Measurements from ENCODE around the gene DNAH8. TPM values are rescaled to one million over a fixed set of nuclear protein-coding genes. Genes with fewer than 3 reads are reported as not detected.

DNAH8 gene
- total RNA-seq, 1 experiment from 2014 or later, result not detected

DNA sequence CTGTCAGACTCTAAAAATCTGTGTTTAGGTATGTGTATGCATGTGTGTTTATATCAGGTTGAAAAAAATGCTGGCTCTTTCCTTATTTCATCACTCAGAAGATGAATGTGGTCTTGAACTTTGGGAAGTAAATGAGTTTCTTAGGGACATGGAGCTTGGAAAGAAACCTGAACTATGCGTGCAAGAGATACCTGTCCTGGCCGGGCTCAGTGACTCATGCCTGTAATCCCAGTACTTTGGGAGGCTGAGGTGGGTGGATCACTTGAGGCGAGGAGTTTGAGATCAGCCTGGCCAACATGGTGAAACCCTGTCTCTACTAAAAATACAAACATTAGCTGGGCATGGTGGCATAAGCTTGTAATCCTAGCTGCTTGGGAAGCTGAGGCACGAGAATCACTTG is 329.1 kb downstream of the DNAH8 start:
- Histone ChIP-seq H3K9me2 (ENCODE audit: insufficient read depth) (no peaks in the 10 kb centered on the region), H4K20me1 (ENCODE audit: insufficient read depth) (no peaks in the 10 kb centered on the region), H2AFZ (no peak overlapping the region), H3K4me2 (no peak overlapping the region), H3K79me2 (ENCODE audit: low read depth) (no peaks in the 10 kb centered on the region), H3K27me3 (ENCODE audit: insufficient read depth, low read depth) (peaks cover 93% of the 10 kb centered on the region), H3F3A (ENCODE audit: insufficient read depth, low read depth) (no peaks in the 10 kb centered on the region), H3K4me3 (no peak overlapping the region), H3K4me1 (replicated peaks; ENCODE audit: insufficient read depth) (no peaks in the 10 kb centered on the region), H3K36me3 (ENCODE audit: low read depth) (no peaks in the 10 kb centered on the region), H3K9me3 (ENCODE audit: insufficient read depth, low read depth) (no peaks in the 10 kb centered on the region), H3K27ac (no peak overlapping the region)
- POLR2A ChIA-PET (ENCODE audit: unreplicated experiment), result no interaction called here
- CTCF ChIA-PET, result no interaction called here
- TF ChIP-seq, protein P1, sequence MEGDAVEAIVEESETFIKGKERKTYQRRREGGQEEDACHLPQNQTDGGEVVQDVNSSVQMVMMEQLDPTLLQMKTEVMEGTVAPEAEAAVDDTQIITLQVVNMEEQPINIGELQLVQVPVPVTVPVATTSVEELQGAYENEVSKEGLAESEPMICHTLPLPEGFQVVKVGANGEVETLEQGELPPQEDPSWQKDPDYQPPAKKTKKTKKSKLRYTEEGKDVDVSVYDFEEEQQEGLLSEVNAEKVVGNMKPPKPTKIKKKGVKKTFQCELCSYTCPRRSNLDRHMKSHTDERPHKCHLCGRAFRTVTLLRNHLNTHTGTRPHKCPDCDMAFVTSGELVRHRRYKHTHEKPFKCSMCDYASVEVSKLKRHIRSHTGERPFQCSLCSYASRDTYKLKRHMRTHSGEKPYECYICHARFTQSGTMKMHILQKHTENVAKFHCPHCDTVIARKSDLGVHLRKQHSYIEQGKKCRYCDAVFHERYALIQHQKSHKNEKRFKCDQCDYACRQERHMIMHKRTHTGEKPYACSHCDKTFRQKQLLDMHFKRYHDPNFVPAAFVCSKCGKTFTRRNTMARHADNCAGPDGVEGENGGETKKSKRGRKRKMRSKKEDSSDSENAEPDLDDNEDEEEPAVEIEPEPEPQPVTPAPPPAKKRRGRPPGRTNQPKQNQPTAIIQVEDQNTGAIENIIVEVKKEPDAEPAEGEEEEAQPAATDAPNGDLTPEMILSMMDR (conservative IDR thresholded peaks at IDR 0.05), result no peak
- TF ChIP-seq EZH2 (IDR thresholded peaks at IDR 0.05; ENCODE audit: low read depth), result no peak
- no TSS peak for BruUV-seq (replicated peaks)
- no peak for DNase-seq
- intact Hi-C loops (cut with micrococcal nuclease; ENCODE audit: unreplicated experiment), result no loop called here

DNA sequence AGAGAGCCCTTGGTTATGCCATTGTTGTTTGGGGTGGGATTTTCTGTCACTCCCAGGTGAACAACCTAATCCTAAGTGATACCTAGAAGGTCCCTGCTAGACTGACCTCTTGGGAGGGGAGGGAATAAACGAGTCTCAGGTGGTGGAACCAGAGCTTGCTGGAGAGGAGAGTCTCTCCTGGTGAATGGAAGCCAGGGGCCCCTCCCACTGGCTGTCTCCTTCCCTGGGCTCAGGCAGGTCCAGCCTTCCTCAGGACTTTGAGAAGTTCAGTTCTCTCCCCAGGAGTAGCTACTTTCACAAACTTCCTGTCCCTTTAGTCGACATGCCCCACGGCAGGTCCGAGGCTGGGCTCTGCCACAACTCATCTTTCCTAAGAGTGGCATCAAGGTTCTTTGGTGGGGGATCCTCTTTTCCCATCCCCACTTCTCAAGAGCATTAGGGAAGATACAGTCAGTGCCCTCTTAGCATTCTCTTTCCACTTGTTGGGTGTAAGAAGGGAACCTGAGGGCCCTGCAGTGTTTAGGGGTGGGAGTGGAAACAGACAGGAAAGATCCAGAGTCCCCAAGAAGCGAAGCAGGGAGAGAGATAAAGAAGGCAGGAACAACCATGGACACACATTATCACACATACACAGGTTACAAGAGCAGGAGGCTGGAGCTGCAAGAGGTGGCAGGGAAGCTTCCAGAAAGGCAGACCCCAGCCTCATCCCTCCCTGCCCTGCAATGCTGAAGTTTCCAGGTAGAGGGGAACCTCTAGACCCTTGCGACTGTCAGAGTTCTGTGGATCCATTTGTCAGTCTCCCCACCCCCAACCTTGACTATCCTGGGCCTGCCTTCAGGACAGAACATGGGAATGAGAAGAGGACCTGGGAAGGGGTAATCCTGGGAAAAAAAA is 332.6 kb downstream of the DNAH8 start:
- no peaks in the 10 kb centered on the region for H3K79me2 ChIP-seq (ENCODE audit: low read depth)
- POLR2A ChIA-PET (ENCODE audit: unreplicated experiment), result no interaction called here

DNA sequence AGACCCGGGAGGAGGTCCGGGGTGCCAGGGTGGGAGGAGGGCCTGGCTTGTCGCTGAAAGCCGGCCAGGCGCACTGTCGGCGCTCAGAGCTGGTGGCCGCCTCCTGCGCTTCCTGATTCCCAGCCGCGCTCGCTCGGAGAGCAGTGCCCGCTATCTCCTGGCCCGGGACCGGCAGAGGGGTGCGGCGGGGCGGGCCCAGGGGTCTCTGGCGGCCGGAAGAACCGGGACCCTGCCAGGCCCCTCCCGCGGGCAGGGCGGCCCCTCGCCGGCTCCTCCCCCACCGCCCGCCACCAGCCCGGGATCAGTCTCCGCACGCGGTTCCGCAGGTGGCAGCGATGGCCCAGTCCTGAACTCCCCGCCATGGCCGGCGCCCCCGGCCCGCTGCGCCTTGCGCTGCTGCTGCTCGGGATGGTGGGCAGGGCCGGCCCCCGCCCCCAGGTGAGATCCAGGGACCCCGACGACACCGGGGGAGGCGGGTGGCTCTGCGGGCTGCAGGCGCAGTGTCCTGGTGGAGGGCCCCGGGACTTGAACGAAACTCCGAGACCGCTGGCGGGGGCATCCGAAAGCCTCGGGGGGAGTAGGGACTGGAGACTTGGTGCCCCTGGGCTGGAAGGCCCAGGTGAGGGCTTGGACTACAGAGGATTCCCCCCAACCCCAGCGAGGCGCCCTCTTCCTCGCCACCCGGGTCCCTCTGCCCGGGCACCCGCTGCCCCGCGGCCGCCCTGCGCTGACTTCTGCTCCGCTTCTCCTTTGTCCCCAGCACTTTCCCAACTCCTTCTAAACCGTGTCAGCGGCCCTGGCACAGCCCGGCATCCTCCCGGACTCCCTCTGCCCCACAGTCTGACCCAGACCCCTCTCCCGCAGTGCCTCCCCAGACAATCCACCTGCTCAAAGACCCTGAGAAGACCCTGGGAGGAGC is 333.6 kb downstream of the DNAH8 start, which contains the start of gene GLP1R:
Gene GLP1R, plus strand, starts transcription at position 301 of the 919 bp plus-strand sequence. Its CDS starts 60 bp downstream, at position 361.
- BruUV-seq (replicated peaks), result no TSS peak

More for the DNA sequence above, 332.6 kb downstream of the DNAH8 start:
- H3K9me2 ChIP-seq (ENCODE audit: insufficient read depth), result no peaks in the 10 kb centered on the region
- H3K27me3 ChIP-seq (ENCODE audit: insufficient read depth, low read depth), result peaks cover 88% of the 10 kb centered on the region
- no peak overlapping the region for H3K27ac ChIP-seq
- no peaks in the 10 kb centered on the region for H3F3A ChIP-seq (ENCODE audit: insufficient read depth, low read depth)
- H3K4me1 ChIP-seq (replicated peaks; ENCODE audit: insufficient read depth), result no peaks in the 10 kb centered on the region
- no peaks in the 10 kb centered on the region for H4K20me1 ChIP-seq (ENCODE audit: insufficient read depth)
- BruUV-seq (replicated peaks), result no TSS peak
- CTCF ChIA-PET, result no interaction called here
- H3K9me3 ChIP-seq (ENCODE audit: insufficient read depth, low read depth), result no peaks in the 10 kb centered on the region
- no peak for TF ChIP-seq EZH2 (IDR thresholded peaks at IDR 0.05; ENCODE audit: low read depth)
- TF ChIP-seq, protein P1 (conservative IDR thresholded peaks at IDR 0.05), result no peak
- H3K4me2 ChIP-seq, result no peak overlapping the region
- intact Hi-C loops (cut with micrococcal nuclease; ENCODE audit: unreplicated experiment), result no loop called here
- H3K36me3 ChIP-seq (ENCODE audit: low read depth), result no peaks in the 10 kb centered on the region
- H3K4me3 ChIP-seq, result no peak overlapping the region
- H2AFZ ChIP-seq, result no peak overlapping the region
- DNase-seq, result no peak

More for the DNA sequence above, 333.6 kb downstream of the DNAH8 start, which contains the start of gene GLP1R:
- no peaks in the 10 kb centered on the region for H3K9me3 ChIP-seq (ENCODE audit: insufficient read depth, low read depth)
- no peak within 1 kb of the TSS for H3K4me2 ChIP-seq
- no peaks in the 10 kb centered on the region for H3K36me3 ChIP-seq (ENCODE audit: low read depth)
- H3K27me3 ChIP-seq (ENCODE audit: insufficient read depth, low read depth), result peaks cover 85% of the 10 kb centered on the region
- no peaks in the 10 kb centered on the region for H3K9me2 ChIP-seq (ENCODE audit: insufficient read depth)
- H3K4me3 ChIP-seq, result no peak within 1 kb of the TSS
- no peak within 1 kb of the TSS for H2AFZ ChIP-seq
- no peak within 1 kb of the TSS for H3K27ac ChIP-seq
- H3F3A ChIP-seq (ENCODE audit: insufficient read depth, low read depth), result no peaks in the 10 kb centered on the region
- DNase-seq, result no peak
- no peaks in the 10 kb centered on the region for H4K20me1 ChIP-seq (ENCODE audit: insufficient read depth)
- ChIA-PET CTCF (no interaction called here), POLR2A (ENCODE audit: unreplicated experiment) (no interaction called here)
- H3K4me1 ChIP-seq (replicated peaks; ENCODE audit: insufficient read depth), result no peaks in the 10 kb centered on the region
- no peaks in the 10 kb centered on the region for H3K79me2 ChIP-seq (ENCODE audit: low read depth)
- TF ChIP-seq EZH2 (IDR thresholded peaks at IDR 0.05; ENCODE audit: low read depth), result no peak
- TF ChIP-seq, protein P1 (conservative IDR thresholded peaks at IDR 0.05), result no peak
- intact Hi-C loops (cut with micrococcal nuclease; ENCODE audit: unreplicated experiment), result no loop called here

Data from PC-9 (cell line).